PFSK-1 (cell line): ENCODE results near the gene SAAL1.

Source experiments
- FOXP2 ChIP-seq: optimal IDR thresholded peaks from 2 replicates; pipeline ENCODE3; 2011; ENCODE audit warnings: borderline replicate concordance, control low read depth, inconsistent platforms; ENCODE audit not compliant: insufficient read depth; ENCODE audit errors: extremely low read length, extremely low read depth
- POLR2AphosphoS5 ChIP-seq: IDR thresholded peaks from 2 replicates; pipeline ENCODE4 v1.6.1; 2012; ENCODE audit warnings: low read depth, mild to moderate bottlenecking, control low read depth, low read length, moderate library complexity
- SIN3A ChIP-seq: IDR thresholded peaks from 2 replicates; pipeline ENCODE4 v1.6.1; 2012; ENCODE audit warnings: mild to moderate bottlenecking, low read length, moderate library complexity, borderline replicate concordance; ENCODE audit not compliant: insufficient read depth
- TAF1 ChIP-seq: IDR thresholded peaks from 2 replicates; pipeline ENCODE4 v1.6.1; 2012; ENCODE audit warnings: low read length, control low read depth, borderline replicate concordance; ENCODE audit not compliant: insufficient read depth
- TF ChIP-seq, protein P1 (sequence below), 2 experiments: IDR thresholded peaks; 2 replicates each; pipeline versions ENCODE4 v1.6.1 to v1.8.0; 2011 to 2012; ENCODE audit warnings: low read depth in 2 of 2, low read length in 2 of 2, control low read depth in 1 of 2, inconsistent platforms in 1 of 2, mild to moderate bottlenecking in 1 of 2, moderate library complexity in 1 of 2; ENCODE audit not compliant: insufficient read depth in 1 of 2

The SAAL1 gene

GRCh38 chr11:18088366-18088765, 17.5 kb downstream of the SAAL1 start:
- TF ChIP-seq SIN3A (no peak), TAF1 (no peak), POLR2AphosphoS5 (no peak), FOXP2 (no peak)
- TF ChIP-seq, protein P1, sequence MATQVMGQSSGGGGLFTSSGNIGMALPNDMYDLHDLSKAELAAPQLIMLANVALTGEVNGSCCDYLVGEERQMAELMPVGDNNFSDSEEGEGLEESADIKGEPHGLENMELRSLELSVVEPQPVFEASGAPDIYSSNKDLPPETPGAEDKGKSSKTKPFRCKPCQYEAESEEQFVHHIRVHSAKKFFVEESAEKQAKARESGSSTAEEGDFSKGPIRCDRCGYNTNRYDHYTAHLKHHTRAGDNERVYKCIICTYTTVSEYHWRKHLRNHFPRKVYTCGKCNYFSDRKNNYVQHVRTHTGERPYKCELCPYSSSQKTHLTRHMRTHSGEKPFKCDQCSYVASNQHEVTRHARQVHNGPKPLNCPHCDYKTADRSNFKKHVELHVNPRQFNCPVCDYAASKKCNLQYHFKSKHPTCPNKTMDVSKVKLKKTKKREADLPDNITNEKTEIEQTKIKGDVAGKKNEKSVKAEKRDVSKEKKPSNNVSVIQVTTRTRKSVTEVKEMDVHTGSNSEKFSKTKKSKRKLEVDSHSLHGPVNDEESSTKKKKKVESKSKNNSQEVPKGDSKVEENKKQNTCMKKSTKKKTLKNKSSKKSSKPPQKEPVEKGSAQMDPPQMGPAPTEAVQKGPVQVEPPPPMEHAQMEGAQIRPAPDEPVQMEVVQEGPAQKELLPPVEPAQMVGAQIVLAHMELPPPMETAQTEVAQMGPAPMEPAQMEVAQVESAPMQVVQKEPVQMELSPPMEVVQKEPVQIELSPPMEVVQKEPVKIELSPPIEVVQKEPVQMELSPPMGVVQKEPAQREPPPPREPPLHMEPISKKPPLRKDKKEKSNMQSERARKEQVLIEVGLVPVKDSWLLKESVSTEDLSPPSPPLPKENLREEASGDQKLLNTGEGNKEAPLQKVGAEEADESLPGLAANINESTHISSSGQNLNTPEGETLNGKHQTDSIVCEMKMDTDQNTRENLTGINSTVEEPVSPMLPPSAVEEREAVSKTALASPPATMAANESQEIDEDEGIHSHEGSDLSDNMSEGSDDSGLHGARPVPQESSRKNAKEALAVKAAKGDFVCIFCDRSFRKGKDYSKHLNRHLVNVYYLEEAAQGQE (IDR thresholded peaks at IDR 0.05; ENCODE audit: insufficient read depth in 1 of 2, low read depth in 2 of 2, low read length in 2 of 2) = no peak

DNA sequence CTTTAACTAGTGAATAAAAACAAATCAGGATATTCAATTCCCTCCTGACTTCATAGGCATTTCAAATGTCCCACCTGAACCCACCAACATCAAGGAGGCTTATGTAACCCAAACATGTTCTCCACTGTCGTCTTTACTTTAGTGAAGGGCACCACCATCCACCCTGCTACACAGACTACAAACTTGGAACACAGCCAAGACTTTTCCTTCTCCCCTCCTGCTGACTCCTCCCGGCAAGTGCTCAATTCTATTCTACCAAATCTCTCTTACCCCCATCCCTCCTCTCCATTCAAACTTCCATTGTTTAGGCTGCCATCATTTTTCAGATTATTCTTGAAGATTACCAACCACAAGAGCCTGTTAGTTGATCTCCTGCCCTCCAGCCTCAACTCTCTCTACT, 24.3 kb downstream of the SAAL1 start:
- TF ChIP-seq POLR2AphosphoS5 = no peak
- TF ChIP-seq TAF1 = no peak
- no peak for TF ChIP-seq FOXP2
- no peak for TF ChIP-seq SIN3A
- TF ChIP-seq, protein P1 (IDR thresholded peaks at IDR 0.05; ENCODE audit: insufficient read depth in 1 of 2, low read depth in 2 of 2, low read length in 2 of 2) = no peak

DNA sequence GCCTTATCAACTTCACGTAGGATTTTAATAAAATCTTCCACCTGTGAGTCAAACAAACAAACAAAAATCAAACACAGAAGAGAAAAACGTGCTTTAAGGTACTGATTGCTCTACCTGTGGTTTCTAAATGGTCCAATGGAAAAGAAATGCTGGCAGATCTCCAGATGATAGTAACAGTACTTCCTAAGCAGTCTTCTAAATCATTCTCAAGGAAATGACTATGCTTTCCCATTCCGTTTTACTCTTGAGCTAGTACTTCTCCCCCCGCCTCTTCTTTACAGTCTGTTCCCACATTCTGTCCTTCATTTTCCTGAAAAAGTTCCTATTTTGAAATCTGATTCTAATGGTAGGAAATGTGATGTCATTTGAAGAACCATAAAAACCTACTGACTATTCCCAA, 25.4 kb downstream of the SAAL1 start:
- TF ChIP-seq, protein P1 (IDR thresholded peaks at IDR 0.05; ENCODE audit: insufficient read depth in 1 of 2, low read depth in 2 of 2, low read length in 2 of 2) = no peak
- TF ChIP-seq SIN3A (no peak), FOXP2 (no peak), TAF1 (no peak), POLR2AphosphoS5 (no peak)

DNA sequence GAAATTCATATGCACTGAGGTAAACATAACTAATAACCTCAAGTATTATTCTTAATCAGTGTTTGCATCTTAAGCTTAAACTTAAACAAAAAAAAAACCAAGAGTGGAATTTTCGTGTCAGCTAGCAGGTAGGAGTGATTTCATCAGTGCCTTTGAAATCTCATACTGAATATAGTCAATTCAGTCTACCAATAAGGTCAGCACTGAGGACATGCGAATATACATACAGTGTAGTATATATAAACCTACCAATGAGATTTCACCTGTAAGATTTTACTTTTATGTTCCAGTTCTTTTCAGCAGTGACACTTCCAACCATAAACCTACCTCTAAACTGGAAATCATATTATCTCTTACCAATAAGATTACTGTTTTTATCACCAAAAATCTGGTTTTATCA, 27.0 kb downstream of the SAAL1 start:
- TF ChIP-seq, protein P1 (IDR thresholded peaks at IDR 0.05; ENCODE audit: insufficient read depth in 1 of 2, low read depth in 2 of 2, low read length in 2 of 2) = no peak
- TF ChIP-seq TAF1 (no peak), POLR2AphosphoS5 (no peak), FOXP2 (no peak), SIN3A (no peak)

- TF ChIP-seq, protein P1 (IDR thresholded peaks at IDR 0.05; ENCODE audit: insufficient read depth in 1 of 2, low read depth in 2 of 2, low read length in 2 of 2) = no peak
- TF ChIP-seq FOXP2 (no peak), POLR2AphosphoS5 (no peak), TAF1 (no peak), SIN3A (no peak)
Observed at GRCh38 chr11:18075444-18075843, 30.4 kb downstream of the SAAL1 start.
